GM21447 (cell line): ENCODE measurements around the gene DCLK2.

Experiments used
- ATAC-seq: cut with Tn5 transposase; IDR thresholded peaks from one replicate; pipeline ENCODE4 v1.9.1; 2021; ENCODE audit not compliant: unreplicated experiment

Gene DCLK2

GRCh38 chr4:150068300-150068960 lies 9.8 kb upstream of the DCLK2 start:
- ATAC-seq, result no peak

DNA sequence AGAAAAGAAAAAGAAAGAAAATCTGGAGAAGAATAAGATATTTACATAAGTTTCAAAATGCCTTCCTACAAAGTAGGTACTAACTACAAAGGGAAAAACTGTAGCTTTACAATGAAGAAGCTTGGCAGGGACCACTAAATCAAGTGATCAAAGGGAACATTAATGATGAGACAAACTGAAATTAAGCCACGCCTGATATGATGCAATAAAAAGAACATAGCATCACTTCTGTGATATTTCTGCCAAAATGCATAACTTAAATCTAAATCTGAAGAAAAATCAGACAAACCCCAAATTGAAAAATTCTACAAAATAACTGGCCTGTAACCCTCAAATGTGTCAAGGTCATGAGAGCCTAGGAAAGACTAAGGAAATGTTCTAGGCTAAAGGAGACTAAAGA lies 8.9 kb upstream of the DCLK2 start:
- no peak for ATAC-seq

- no peak for ATAC-seq
Measured at GRCh38 chr4:150070464-150071170, 7.6 kb upstream of the DCLK2 start.

- no peak for ATAC-seq
Measured at GRCh38 chr4:150072471-150072870, 5.8 kb upstream of the DCLK2 start.

GRCh38 chr4:150072906-150073714 lies 5.1 kb upstream of the DCLK2 start:
- no peak for ATAC-seq

- ATAC-seq, result no peak
Measured at GRCh38 chr4:150074064-150074463, 4.2 kb upstream of the DCLK2 start.

DNA sequence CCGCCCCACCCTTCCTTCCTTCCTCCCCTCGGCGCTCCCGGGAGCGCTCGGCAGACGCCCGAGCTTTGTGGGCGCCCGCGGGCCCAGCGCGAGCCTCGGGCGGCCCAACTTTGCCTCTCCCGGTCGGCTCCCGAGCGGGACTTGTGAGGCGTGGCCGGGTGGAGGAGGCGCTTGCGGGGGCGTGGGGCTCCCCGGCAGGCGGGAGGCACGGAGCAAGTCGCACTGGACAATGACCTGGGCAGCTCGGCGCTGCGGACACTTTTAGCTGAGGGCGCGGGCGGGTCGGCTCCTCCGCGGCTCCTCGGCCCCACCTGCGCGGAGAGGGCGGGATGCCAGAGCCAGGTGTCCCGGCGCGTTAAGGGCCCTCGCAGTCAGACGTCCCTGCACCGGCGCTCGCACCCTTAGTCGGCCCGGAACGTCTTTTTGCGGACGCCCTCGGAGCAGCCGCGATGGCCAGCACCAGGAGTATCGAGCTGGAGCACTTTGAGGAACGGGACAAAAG lies 385 bp downstream of the DCLK2 start:
- ATAC-seq, result no peak

GRCh38 chr4:150079081-150079581 lies 886 bp downstream of the DCLK2 start:
- no peak for ATAC-seq

- no peak for ATAC-seq
Measured at GRCh38 chr4:150080337-150080736, 2.1 kb downstream of the DCLK2 start.

DNA sequence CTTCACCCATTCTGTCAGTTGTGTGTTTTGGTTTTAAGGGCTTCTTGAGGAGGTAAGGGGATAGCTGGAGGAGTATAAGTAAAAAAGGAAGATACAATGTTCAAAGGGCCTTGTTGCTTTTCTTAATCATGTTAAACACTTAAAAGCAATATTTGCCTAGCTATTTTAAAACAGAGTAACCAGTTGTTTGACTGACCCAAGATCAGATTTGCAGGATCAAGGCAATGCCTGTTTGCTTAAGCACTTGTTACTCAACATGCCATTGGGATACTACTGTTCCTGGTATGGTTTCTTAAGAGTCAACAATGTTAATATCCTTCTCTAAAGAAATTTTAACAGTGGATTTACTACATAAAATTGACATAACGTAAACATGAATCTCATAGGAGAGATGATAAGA lies 2.6 kb downstream of the DCLK2 start:
- ATAC-seq, result no peak

DNA sequence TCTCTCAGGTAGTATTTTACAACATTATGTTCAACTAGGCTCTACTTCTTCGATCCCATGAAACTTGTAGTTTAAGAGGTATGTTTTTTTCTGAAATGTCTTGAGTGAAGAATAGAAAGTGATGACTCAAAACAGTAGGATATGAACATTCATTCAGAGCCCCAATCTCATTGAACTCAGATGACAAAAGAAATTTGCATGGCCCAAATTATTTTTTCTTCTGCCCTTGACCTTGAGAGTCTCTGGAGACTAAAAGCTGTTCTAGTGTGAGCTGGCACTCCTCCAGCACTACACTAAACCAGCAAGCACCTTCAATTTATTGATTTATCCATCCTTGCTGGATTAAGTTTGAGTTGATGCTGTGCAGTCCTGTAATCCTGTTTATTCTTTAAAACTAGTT lies 4.0 kb downstream of the DCLK2 start:
- peak; percentile 75 for ATAC-seq

GRCh38 chr4:150087006-150087405 lies 8.8 kb downstream of the DCLK2 start:
- ATAC-seq, result no peak

DNA sequence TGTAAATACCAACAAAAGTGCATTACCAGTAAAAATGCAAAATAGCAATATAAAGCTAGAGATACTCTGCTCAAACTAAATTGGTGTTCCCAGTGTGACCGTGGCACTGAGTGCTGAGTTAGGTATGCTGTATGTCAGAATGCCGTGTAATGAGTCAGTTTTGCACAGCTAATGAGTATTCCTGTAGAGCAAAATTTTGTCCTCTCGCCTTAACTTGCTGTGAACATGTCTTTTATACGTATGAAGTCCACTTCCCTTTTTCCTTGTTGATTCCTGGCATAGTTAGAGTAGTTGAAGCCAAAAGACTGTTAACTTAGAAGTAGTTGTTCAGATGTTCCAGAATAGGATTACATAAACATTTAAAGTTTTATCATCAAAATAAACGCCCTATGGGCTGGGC lies 11.5 kb downstream of the DCLK2 start:
- ATAC-seq, result no peak

- ATAC-seq, result no peak
Measured at GRCh38 chr4:150090836-150091235, 12.6 kb downstream of the DCLK2 start.

- no peak for ATAC-seq
Measured at GRCh38 chr4:150094676-150095075, 16.4 kb downstream of the DCLK2 start.

- no peak for ATAC-seq
Measured at GRCh38 chr4:150096625-150097024, 18.4 kb downstream of the DCLK2 start.

DNA sequence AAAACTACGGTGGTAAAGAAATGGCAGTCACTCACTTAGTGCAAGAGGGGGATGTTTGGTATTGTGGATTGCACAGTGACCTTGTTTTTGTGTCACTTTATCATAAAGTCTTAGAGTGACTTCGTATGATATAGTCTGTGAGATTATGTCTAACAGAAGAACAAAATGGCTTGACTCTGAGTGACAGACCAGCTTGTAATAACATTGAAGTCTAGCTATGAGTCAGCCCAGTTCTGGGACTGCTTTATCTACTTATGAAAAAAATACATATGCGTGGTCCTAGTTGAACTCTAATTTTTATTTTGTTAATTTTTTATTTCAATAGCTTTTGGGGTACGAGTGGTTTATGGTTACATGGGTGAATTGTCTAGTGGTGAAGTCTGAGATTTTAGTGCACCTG lies 20.0 kb downstream of the DCLK2 start:
- no peak for ATAC-seq

GRCh38 chr4:150104404-150105027 lies 26.3 kb downstream of the DCLK2 start:
- no peak for ATAC-seq

DNA sequence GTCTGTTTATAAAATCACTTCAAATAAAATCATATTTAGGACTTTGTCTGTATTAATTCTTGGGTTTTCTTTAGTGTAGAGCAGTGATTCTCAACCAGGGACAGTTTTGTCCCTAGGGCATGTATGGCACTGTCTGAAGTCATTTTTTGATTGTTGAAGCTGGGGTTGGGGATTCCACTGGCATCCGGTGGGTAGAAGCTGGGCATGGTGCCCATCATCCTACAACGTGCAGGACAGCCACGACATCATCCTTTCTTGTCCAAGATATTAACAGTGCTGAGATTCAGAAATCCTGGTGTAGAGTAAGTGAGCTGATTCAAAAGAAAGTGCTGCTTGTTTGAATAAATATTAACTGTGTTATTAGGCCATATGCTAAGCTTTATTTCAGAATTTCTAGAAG lies 28.6 kb downstream of the DCLK2 start:
- ATAC-seq, result no peak

DNA sequence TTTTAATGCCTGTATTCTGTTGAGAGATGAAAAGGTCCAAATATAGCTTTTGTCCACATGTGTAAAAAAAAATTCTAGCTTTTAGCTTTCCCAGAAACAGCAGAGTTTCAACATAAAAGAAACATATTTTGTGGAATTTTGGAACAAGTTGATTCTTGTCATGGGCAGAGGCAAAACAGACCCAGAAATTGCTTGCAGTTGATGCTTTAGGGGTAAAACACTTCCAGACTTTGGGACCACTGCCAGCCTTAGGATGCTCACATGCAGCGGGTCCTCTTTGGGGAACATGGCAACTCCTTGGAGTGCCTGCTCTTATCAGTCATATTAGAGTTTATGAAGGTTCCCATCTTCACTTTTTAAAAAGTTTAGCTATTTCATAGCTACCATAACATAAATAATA lies 30.4 kb downstream of the DCLK2 start:
- no peak for ATAC-seq

GRCh38 chr4:150114641-150115040 lies 36.4 kb downstream of the DCLK2 start:
- ATAC-seq, result no peak
